SU-DHL-6 (cell line): Measurements from ENCODE around the gene SRRM1.

Source experiments
- H2AFZ ChIP-seq: fragments of 200-600 bp; sonication (generic); 2 replicates; pipeline ENCODE4 v1.6.1; 2014; ENCODE audit warnings: low read depth, mild to moderate bottlenecking, moderate library complexity, mixed read lengths, antibody characterized with exemption, low read length; ENCODE audit not compliant: severe bottlenecking
- H3F3A ChIP-seq: fragments of 200-600 bp; shearing (Covaris generic); 2 replicates; pipeline ENCODE4 v1.6.0; 2016; ENCODE audit warnings: antibody characterized with exemption, mild to moderate bottlenecking; ENCODE audit not compliant: insufficient read depth
- H3K27ac ChIP-seq: fragments of 200-600 bp; sonication (generic); 2 replicates; pipeline ENCODE4 v1.5.1; 2016; ENCODE audit warnings: low read depth, mild to moderate bottlenecking, low read length, moderate library complexity, mixed read lengths
- H3K27me3 ChIP-seq: fragments of 200-600 bp; sonication (generic), shearing (Covaris generic); 2 replicates; pipeline ENCODE4 v1.6.0; 2014; ENCODE audit warnings: mild to moderate bottlenecking, low read length
- H3K36me3 ChIP-seq: fragments of 200-600 bp; sonication (generic); 2 replicates; pipeline ENCODE4 v1.6.1; 2014; ENCODE audit warnings: mild to moderate bottlenecking, low read length, mixed read lengths
- H3K4me2 ChIP-seq: fragments of 300-600, 200-600 bp; shearing (Covaris generic), sonication (generic); 2 replicates; pipeline ENCODE4 v1.6.0; 2014; ENCODE audit warnings: low read length, low read depth, mild to moderate bottlenecking; ENCODE audit not compliant: poor library complexity, severe bottlenecking
- H3K4me3 ChIP-seq: fragments of 200-600 bp; sonication (generic); 2 replicates; pipeline ENCODE4 v1.5.1; 2014; ENCODE audit warnings: antibody characterized with exemption, low read length, mild to moderate bottlenecking, mixed read lengths; ENCODE audit not compliant: insufficient read depth, poor library complexity, severe bottlenecking
- H3K79me2 ChIP-seq: fragments of 200-600 bp; sonication (generic); 2 replicates; pipeline ENCODE4 v1.6.1; 2014; ENCODE audit warnings: mild to moderate bottlenecking, low read length, moderate library complexity; ENCODE audit not compliant: insufficient read depth
- H3K9ac ChIP-seq: fragments of 200-600 bp; sonication (generic); 2 replicates; pipeline ENCODE4 v1.7.0; 2014; ENCODE audit warnings: mild to moderate bottlenecking, low read length
- H3K9me2 ChIP-seq: fragments of 200-600 bp; sonication (generic); replicated peaks from 2 replicates; pipeline ENCODE4 v1.6.1; 2014; ENCODE audit warnings: low read length; ENCODE audit not compliant: insufficient read depth
- H3K9me3 ChIP-seq: fragments of 200-600 bp; sonication (generic); 2 replicates; pipeline ENCODE4 v1.6.1; 2014; ENCODE audit warnings: low read length, mixed read lengths; ENCODE audit not compliant: insufficient read depth
- H4K20me1 ChIP-seq: fragments of 200-600 bp; sonication (generic); 2 replicates; pipeline ENCODE4 v1.6.1; 2014; ENCODE audit warnings: low read depth, mild to moderate bottlenecking, antibody characterized with exemption, low read length, moderate library complexity, mixed read lengths
- EZH2phosphoT487 ChIP-seq: fragments of 200-600 bp; sonication (generic), shearing (Covaris generic); conservative IDR thresholded peaks from 2 replicates; pipeline ENCODE4 v1.6.1; 2018; ENCODE audit warnings: mild to moderate bottlenecking, antibody characterized with exemption, low read length, moderate library complexity, mixed read lengths
- TF ChIP-seq, protein P1 (sequence below): fragments of 200-600 bp; sonication (generic); IDR thresholded peaks from one replicate; pipeline ENCODE4 v1.5.1; 2017; ENCODE audit warnings: antibody characterized with exemption, mild to moderate bottlenecking, low read length, moderate library complexity; ENCODE audit not compliant: insufficient read depth, poor library complexity, severe bottlenecking

The SRRM1 gene

DNA sequence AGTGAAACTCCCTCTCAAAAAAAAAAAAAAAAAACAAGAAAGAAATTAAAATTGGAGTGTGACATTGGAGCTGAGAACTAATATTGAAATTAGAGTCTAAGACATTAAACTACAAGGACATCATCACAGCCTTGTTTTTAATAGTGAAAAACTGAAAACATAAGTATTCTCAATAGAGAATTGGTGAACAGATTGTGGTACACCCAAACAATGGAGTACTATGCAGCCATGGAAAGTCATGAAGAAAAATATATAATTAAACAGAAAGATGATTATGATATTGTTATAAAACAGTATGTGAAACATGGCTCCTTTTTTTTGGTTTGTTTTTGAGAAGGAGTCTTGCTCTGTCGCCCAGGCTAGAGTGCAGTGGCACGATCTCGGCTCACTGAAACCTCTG is 43.8 kb upstream of the SRRM1 start:
- no peaks in the 10 kb centered on the region for H3K9me3 ChIP-seq

DNA sequence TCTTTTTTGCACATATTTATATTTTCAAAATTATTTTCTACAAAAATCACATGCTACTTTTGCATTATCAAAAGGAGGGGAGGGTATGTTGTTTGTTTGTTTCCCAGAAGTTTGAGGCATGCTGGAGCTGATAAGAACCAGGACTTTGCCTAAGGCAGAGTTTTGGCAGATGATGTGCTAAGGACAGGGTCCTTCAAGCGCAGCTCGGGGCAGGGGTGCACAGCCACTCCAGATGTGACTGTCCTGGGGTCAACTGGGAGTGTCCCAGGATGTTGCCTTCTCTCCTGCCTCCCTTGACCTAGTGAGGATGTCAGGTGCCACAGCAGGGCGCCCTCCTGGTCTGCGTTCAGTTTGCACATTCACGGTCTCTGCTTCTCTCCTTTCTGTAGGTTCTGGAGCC is 42.6 kb upstream of the SRRM1 start:
- H3K27me3 ChIP-seq, result no peaks in the 10 kb centered on the region
- H4K20me1 ChIP-seq, result no peaks in the 10 kb centered on the region
- TF ChIP-seq EZH2phosphoT487, result no peak
- H3K27ac ChIP-seq, result no peak overlapping the region
- no peak overlapping the region for H2AFZ ChIP-seq
- no peak overlapping the region for H3K9ac ChIP-seq
- no peaks in the 10 kb centered on the region for H3K36me3 ChIP-seq
- H3K4me3 ChIP-seq, result no peak overlapping the region
- no peaks in the 10 kb centered on the region for H3K9me2 ChIP-seq
- no peaks in the 10 kb centered on the region for H3F3A ChIP-seq
- no peak overlapping the region for H3K4me2 ChIP-seq
- no peaks in the 10 kb centered on the region for H3K79me2 ChIP-seq
- H3K9me3 ChIP-seq, result no peaks in the 10 kb centered on the region

More for the DNA sequence above, 43.8 kb upstream of the SRRM1 start:
- no peaks in the 10 kb centered on the region for H3K27me3 ChIP-seq
- H3F3A ChIP-seq, result no peaks in the 10 kb centered on the region
- no peak overlapping the region for H3K4me3 ChIP-seq
- H3K27ac ChIP-seq, result no peak overlapping the region
- H4K20me1 ChIP-seq, result no peaks in the 10 kb centered on the region
- TF ChIP-seq EZH2phosphoT487, result no peak
- TF ChIP-seq, protein P1, sequence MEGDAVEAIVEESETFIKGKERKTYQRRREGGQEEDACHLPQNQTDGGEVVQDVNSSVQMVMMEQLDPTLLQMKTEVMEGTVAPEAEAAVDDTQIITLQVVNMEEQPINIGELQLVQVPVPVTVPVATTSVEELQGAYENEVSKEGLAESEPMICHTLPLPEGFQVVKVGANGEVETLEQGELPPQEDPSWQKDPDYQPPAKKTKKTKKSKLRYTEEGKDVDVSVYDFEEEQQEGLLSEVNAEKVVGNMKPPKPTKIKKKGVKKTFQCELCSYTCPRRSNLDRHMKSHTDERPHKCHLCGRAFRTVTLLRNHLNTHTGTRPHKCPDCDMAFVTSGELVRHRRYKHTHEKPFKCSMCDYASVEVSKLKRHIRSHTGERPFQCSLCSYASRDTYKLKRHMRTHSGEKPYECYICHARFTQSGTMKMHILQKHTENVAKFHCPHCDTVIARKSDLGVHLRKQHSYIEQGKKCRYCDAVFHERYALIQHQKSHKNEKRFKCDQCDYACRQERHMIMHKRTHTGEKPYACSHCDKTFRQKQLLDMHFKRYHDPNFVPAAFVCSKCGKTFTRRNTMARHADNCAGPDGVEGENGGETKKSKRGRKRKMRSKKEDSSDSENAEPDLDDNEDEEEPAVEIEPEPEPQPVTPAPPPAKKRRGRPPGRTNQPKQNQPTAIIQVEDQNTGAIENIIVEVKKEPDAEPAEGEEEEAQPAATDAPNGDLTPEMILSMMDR, result no peak
- H2AFZ ChIP-seq, result no peak overlapping the region
- no peaks in the 10 kb centered on the region for H3K79me2 ChIP-seq
- no peak overlapping the region for H3K9ac ChIP-seq
- no peaks in the 10 kb centered on the region for H3K9me2 ChIP-seq
- no peak overlapping the region for H3K4me2 ChIP-seq
- H3K36me3 ChIP-seq, result no peaks in the 10 kb centered on the region

DNA sequence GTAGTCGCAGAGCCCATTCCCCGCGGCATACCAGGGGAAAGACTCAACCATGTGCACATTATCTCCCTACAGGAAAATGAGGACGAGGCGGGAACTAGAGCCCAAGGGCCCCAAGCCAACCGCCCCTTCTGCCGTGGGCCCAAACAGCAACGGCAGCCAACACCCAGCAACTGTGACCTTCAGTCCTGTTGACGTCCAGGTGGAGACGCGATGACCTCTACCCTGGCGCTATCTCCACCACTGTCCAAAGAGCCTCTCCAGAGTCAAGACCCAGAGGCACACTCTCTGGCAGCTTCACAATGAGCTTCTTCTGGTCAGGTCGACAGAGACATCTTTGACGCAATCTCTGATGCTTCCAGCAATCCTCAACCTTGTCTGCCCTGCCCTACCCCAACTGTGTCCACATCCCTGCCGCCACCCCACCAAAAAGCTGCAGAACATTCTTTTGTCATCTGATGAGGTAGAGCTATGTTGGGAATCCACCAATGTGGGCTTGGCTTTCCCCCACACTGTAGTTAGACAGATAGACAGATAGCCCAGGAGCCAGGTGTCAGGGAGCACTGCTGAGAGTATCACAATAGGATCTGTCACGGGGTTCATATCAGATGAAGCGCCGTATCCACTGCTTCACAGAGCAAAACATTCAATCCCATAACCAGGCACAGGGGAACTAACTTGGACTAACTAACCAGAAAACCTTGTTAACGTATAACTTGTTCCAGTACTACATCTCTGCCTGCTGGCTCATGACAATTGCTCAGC is 37.4 kb upstream of the SRRM1 start:
- H3K27me3 ChIP-seq, result no peaks in the 10 kb centered on the region

DNA sequence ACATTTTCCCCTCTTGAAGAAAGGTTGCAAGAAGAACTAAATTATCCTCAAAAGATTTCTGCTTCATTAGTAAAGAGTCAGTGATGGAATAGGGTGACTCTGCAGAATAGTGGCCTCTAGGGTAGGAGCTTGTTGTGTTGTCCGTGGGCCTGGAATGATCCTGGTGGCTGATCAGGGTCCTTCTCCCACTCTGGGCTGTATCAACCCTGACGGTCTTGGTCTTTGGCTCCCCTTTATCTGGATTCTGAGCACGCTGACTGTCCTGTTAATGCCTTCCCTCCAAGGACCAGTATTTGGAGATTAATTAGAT is 36.9 kb upstream of the SRRM1 start:
- no peak for TF ChIP-seq EZH2phosphoT487
- TF ChIP-seq, protein P1, result no peak
- Histone ChIP-seq H3K9me3 (no peaks in the 10 kb centered on the region), H3K36me3 (no peaks in the 10 kb centered on the region), H3K27ac (no peak overlapping the region), H3K9me2 (no peaks in the 10 kb centered on the region), H3F3A (no peaks in the 10 kb centered on the region), H3K4me3 (no peak overlapping the region), H3K27me3 (no peaks in the 10 kb centered on the region), H3K9ac (no peak overlapping the region), H3K79me2 (no peaks in the 10 kb centered on the region), H4K20me1 (no peaks in the 10 kb centered on the region), H3K4me2 (no peak overlapping the region), H2AFZ (no peak overlapping the region)

More for the DNA sequence above, 37.4 kb upstream of the SRRM1 start:
- Histone ChIP-seq H3K36me3 (no peaks in the 10 kb centered on the region), H3K4me3 (no peak overlapping the region), H3K4me2 (no peak overlapping the region), H3K27ac (no peak overlapping the region), H4K20me1 (no peaks in the 10 kb centered on the region), H3K9me2 (no peaks in the 10 kb centered on the region), H3K9ac (no peak overlapping the region), H2AFZ (no peak overlapping the region), H3K9me3 (no peaks in the 10 kb centered on the region), H3F3A (no peaks in the 10 kb centered on the region), H3K79me2 (no peaks in the 10 kb centered on the region)
- TF ChIP-seq EZH2phosphoT487, result no peak
- TF ChIP-seq, protein P1, result no peak
